ENCODE data around the gene TIMP2.

DNA sequence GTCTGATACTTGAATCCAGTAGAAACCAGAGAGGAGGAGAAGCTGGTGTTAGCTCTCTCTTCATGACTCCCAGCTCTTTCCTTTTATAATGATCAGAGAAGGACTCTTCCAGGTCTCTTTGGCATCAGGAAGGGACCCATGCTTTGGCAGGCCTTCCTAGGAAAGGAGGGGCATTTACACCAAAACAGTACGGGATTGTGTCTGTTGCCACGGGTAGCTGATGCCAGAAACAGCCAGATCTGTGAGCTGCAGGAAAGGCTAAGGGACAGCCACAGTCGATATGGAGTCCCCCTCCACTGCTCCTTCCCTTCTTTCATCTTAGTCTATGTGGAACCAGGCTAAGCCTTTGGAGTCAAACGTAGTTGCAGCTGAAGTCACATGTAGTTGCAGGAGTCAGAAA, 31.5 kb downstream of the TIMP2 start:
- no peak for TF ChIP-seq ZNF274 (IDR thresholded peaks at IDR 0.05; ENCODE audit: low read depth, low read length)
- no peak for TF ChIP-seq SUZ12 (IDR thresholded peaks at IDR 0.05; ENCODE audit: extremely low read depth, insufficient read depth, insufficient read length)
- TF ChIP-seq YY1 (IDR thresholded peaks at IDR 0.05; ENCODE audit: insufficient read depth, insufficient read length): no peak

Measured in NT2/D1 (cell line).